Osteoblast (primary cell): ENCODE results near the gene HDDC3. TPM values are rescaled to one million over a fixed set of nuclear protein-coding genes. Genes with fewer than 3 reads are reported as not detected.
A peak's percentile ranks its signal among the peaks of the same experiment; 100 is the strongest.
"Not testable (repeated sequence)": the region's sequence is repeated elsewhere in the genome, so short reads cannot be mapped to it uniquely, and the experiment has no call there.

Source experiments
- DNase-seq: peaks from one replicate; pipeline ENCODE4 v3.0.0; 2011; ENCODE audit warnings: low spot score, mixed read lengths; ENCODE audit not compliant: insufficient read length; ENCODE audit errors: missing footprints
- H2AFZ ChIP-seq: 2 replicates; pipeline ENCODE4 v1.6.0; 2011; ENCODE audit warnings: mild to moderate bottlenecking, low read length
- H3K27ac ChIP-seq: 2 replicates; pipeline ENCODE4 v1.5.1; 2011; ENCODE audit warnings: mild to moderate bottlenecking, low read depth, low read length, moderate library complexity
- H3K27me3 ChIP-seq: 2 replicates; pipeline ENCODE4 v1.6.0; 2012; ENCODE audit warnings: mild to moderate bottlenecking, control low read depth, inconsistent platforms, low read length, moderate library complexity; ENCODE audit not compliant: insufficient read depth
- H3K36me3 ChIP-seq: 2 replicates; pipeline ENCODE4 v1.5.1; 2011; ENCODE audit warnings: mild to moderate bottlenecking, low read length, control low read depth, moderate library complexity; ENCODE audit not compliant: insufficient read depth
- H3K4me1 ChIP-seq: 2 replicates; pipeline ENCODE4 v1.5.1; 2011; ENCODE audit warnings: mild to moderate bottlenecking, low read length, control low read depth, moderate library complexity; ENCODE audit not compliant: insufficient read depth
- H3K4me2 ChIP-seq: 2 replicates; pipeline ENCODE4 v1.6.0; 2011; ENCODE audit warnings: mild to moderate bottlenecking, low read length; ENCODE audit not compliant: insufficient read depth
- H3K4me3 ChIP-seq: fragments of 200-600 bp; sonication (generic); 3 replicates; pipeline ENCODE4 v1.5.1; 2012; ENCODE audit warnings: mild to moderate bottlenecking, low read length, inconsistent platforms; ENCODE audit not compliant: insufficient read depth
- H3K79me2 ChIP-seq: 2 replicates; pipeline ENCODE4 v1.6.0; 2012; ENCODE audit warnings: mild to moderate bottlenecking, low read length, control low read depth, inconsistent platforms; ENCODE audit not compliant: insufficient read depth
- H3K9me3 ChIP-seq: 2 replicates; pipeline ENCODE4 v1.5.1; 2011; ENCODE audit warnings: low read depth, low read length, control low read depth
- H4K20me1 ChIP-seq: 2 replicates; pipeline ENCODE4 v1.6.0; 2012; ENCODE audit warnings: mild to moderate bottlenecking, low read length, control low read depth; ENCODE audit not compliant: insufficient read depth
- CTCF ChIP-seq: IDR thresholded peaks from 2 replicates; pipeline ENCODE4 v1.5.1; 2011; ENCODE audit warnings: mild to moderate bottlenecking, low read depth, low read length, moderate library complexity; ENCODE audit errors: extremely low read depth
- total RNA-seq: library from RNA; depleted of rRNA; stranded (reverse); fragments of >200 nt; gene quantifications from 2 replicates; pipeline ENCODE4 v1.2.3, GENCODE V29; 2012

Gene HDDC3
- total RNA-seq, 1 donor = 11.6 TPM

GRCh38 chr15:90930861-90931574, 1.3 kb downstream of the HDDC3 start:
- Histone ChIP-seq H3K36me3 (no peaks in the 10 kb centered on the region), H3K4me3 (peak overlapping the region; percentile 88), H3K27ac (peak overlapping the region; percentile 87), H3K9me3 (no peaks in the 10 kb centered on the region), H3K4me2 (peak overlapping the region; percentile 100), H3K27me3 (no peaks in the 10 kb centered on the region), H3K79me2 (peaks cover 12% of the 10 kb centered on the region), H3K4me1 (peaks cover 29% of the 10 kb centered on the region), H4K20me1 (no peaks in the 10 kb centered on the region), H2AFZ (no peak overlapping the region)
- DNase-seq = peak; percentile 72
- TF ChIP-seq CTCF = no peak

- Histone ChIP-seq H3K4me3 (peak overlapping the region; percentile 88), H3K27me3 (no peaks in the 10 kb centered on the region), H3K4me1 (peaks cover 20% of the 10 kb centered on the region), H4K20me1 (no peaks in the 10 kb centered on the region), H3K36me3 (no peaks in the 10 kb centered on the region), H3K27ac (peak overlapping the region; percentile 87), H3K79me2 (peaks cover 4% of the 10 kb centered on the region), H2AFZ (peak overlapping the region; percentile 97), H3K4me2 (peak overlapping the region; percentile 92), H3K9me3 (no peaks in the 10 kb centered on the region)
- DNase-seq = peak; percentile 26
- TF ChIP-seq CTCF = no peak
Measured at GRCh38 chr15:90929246-90930019, 2.9 kb downstream of the HDDC3 start.

- H3K27me3 ChIP-seq, H4K20me1 ChIP-seq, H3K79me2 ChIP-seq, H3K36me3 ChIP-seq, H3K27ac ChIP-seq, H3K9me3 ChIP-seq, H3K4me2 ChIP-seq, H3K4me3 ChIP-seq, DNase-seq, H2AFZ ChIP-seq: not testable (repeated sequence)
- peaks cover 14% of the 10 kb centered on the region for H3K4me1 ChIP-seq
Measured at GRCh38 chr15:90928106-90928505, 4.2 kb downstream of the HDDC3 start.

- not testable (repeated sequence) for H4K20me1 ChIP-seq, H3K4me3 ChIP-seq, H3K27me3 ChIP-seq, H3K4me1 ChIP-seq, H3K79me2 ChIP-seq, H3K36me3 ChIP-seq, DNase-seq, H2AFZ ChIP-seq, H3K4me2 ChIP-seq, H3K9me3 ChIP-seq, H3K27ac ChIP-seq
Measured at GRCh38 chr15:90926766-90927165, 5.6 kb downstream of the HDDC3 start.

- DNase-seq = peak; percentile 27
- H3K79me2 ChIP-seq = no peaks in the 10 kb centered on the region
- H3K4me3 ChIP-seq = no peak overlapping the region
- H3K27me3 ChIP-seq = no peaks in the 10 kb centered on the region
- no peaks in the 10 kb centered on the region for H3K9me3 ChIP-seq
- H3K36me3 ChIP-seq = peaks cover 15% of the 10 kb centered on the region
- no peak overlapping the region for H3K4me2 ChIP-seq
- no peak for TF ChIP-seq CTCF
- H3K27ac ChIP-seq = no peak overlapping the region
- H4K20me1 ChIP-seq = no peaks in the 10 kb centered on the region
- H3K4me1 ChIP-seq = no peaks in the 10 kb centered on the region
- H2AFZ ChIP-seq = no peak overlapping the region
Measured at GRCh38 chr15:90924375-90924774, 8.0 kb downstream of the HDDC3 start.

GRCh38 chr15:90922712-90923322, 9.5 kb downstream of the HDDC3 start:
- not testable (repeated sequence) for H3K4me3 ChIP-seq, H2AFZ ChIP-seq, H3K79me2 ChIP-seq, H3K27ac ChIP-seq, H3K27me3 ChIP-seq, H3K4me2 ChIP-seq, H3K4me1 ChIP-seq, H3K9me3 ChIP-seq, H4K20me1 ChIP-seq
- peaks cover 21% of the 10 kb centered on the region for H3K36me3 ChIP-seq
- DNase-seq = peak; percentile 42
